VCaP (cell line): ENCODE results near the gene ADGRL3.

Experiments
- H3K27ac ChIP-seq: fragments of 450-650 bp; 2 replicates; pipeline ENCODE4 v1.5.1; 2017
- TF ChIP-seq, protein P1 (sequence below): fragments of 450-650 bp; conservative IDR thresholded peaks from 2 replicates; pipeline ENCODE4 v1.5.1; 2017; ENCODE audit warnings: mild to moderate bottlenecking, moderate library complexity

The ADGRL3 gene

DNA sequence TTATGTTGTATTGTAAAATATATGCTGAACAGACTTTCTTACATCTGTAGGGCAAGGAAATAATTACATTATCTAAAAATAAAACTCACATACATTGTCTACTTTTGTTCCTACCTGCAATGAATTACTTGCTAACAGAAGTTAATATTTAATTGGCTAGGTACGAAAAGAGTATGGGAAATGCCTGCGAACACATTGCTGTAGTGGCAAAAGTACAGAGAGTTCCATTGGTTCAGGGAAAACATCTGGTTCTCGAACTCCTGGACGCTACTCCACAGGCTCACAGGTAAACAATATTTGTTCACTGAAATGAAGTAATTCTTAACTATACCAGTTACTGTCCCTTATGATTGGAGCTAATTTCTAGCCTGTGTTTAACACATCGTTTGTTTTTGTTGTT is 837.4 kb downstream of the ADGRL3 start:
- TF ChIP-seq, protein P1, sequence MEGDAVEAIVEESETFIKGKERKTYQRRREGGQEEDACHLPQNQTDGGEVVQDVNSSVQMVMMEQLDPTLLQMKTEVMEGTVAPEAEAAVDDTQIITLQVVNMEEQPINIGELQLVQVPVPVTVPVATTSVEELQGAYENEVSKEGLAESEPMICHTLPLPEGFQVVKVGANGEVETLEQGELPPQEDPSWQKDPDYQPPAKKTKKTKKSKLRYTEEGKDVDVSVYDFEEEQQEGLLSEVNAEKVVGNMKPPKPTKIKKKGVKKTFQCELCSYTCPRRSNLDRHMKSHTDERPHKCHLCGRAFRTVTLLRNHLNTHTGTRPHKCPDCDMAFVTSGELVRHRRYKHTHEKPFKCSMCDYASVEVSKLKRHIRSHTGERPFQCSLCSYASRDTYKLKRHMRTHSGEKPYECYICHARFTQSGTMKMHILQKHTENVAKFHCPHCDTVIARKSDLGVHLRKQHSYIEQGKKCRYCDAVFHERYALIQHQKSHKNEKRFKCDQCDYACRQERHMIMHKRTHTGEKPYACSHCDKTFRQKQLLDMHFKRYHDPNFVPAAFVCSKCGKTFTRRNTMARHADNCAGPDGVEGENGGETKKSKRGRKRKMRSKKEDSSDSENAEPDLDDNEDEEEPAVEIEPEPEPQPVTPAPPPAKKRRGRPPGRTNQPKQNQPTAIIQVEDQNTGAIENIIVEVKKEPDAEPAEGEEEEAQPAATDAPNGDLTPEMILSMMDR, result no peak
- no peak overlapping the region for H3K27ac ChIP-seq

- H3K27ac ChIP-seq, result no peak overlapping the region
Measured at GRCh38 chr4:62051332-62051731, 851.2 kb downstream of the ADGRL3 start.

GRCh38 chr4:62053974-62054373 is 853.8 kb downstream of the ADGRL3 start:
- TF ChIP-seq, protein P1, result no peak
- H3K27ac ChIP-seq, result no peak overlapping the region

More at GRCh38 chr4:62051332-62051731, 851.2 kb downstream of the ADGRL3 start:
- TF ChIP-seq, protein P1, result no peak

GRCh38 chr4:62057031-62057430 is 856.9 kb downstream of the ADGRL3 start:
- H3K27ac ChIP-seq, result no peak overlapping the region
- TF ChIP-seq, protein P1, result no peak

- TF ChIP-seq, protein P1, result no peak
- no peak overlapping the region for H3K27ac ChIP-seq
Measured at GRCh38 chr4:62058571-62058970, 858.4 kb downstream of the ADGRL3 start.

- TF ChIP-seq, protein P1, result no peak
- no peak overlapping the region for H3K27ac ChIP-seq
Measured at GRCh38 chr4:62070291-62070852, 870.2 kb downstream of the ADGRL3 start.

DNA sequence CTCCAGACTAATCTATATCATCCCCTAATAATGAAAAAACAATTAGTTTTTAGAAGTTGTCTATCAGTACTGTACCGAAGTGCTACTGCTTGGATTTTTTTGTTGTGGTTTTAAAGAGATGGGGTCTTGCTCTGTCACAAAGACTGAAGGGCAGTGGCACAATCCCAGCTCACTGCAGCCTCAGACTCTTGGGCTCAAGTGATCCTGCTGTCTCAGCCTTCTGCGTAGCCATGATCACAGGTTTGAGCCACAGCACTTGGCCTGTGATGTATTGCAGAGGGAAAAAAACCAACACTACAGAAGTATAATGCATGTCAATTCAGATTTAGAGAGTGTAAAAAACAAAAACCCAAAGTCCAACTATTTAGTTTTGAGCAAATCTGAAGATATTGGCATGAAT is 875.0 kb downstream of the ADGRL3 start:
- H3K27ac ChIP-seq, result no peak overlapping the region
- TF ChIP-seq, protein P1, result no peak
